ENCODE data around the gene FOXA2.

DNA sequence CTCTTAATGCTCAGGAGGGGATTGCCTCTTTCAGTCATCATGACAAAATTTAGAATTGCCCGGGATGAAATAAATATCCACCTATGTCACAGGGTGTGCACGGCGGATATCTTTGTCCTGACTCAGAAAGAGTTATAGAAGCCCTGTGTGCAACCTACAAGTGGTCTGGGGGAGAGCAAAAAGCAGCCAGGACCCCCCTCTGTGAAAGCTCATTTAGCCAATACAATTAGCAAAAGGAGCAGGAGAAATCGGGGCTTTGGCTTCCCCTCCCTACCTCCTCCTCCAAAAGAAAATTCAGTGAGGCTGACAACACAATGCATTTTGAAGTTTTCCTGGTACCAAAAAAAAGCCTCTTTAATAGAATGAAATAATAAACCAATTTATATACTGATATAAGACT lies 21.8 kb downstream of the FOXA2 start:
- TF ChIP-seq, protein P1, sequence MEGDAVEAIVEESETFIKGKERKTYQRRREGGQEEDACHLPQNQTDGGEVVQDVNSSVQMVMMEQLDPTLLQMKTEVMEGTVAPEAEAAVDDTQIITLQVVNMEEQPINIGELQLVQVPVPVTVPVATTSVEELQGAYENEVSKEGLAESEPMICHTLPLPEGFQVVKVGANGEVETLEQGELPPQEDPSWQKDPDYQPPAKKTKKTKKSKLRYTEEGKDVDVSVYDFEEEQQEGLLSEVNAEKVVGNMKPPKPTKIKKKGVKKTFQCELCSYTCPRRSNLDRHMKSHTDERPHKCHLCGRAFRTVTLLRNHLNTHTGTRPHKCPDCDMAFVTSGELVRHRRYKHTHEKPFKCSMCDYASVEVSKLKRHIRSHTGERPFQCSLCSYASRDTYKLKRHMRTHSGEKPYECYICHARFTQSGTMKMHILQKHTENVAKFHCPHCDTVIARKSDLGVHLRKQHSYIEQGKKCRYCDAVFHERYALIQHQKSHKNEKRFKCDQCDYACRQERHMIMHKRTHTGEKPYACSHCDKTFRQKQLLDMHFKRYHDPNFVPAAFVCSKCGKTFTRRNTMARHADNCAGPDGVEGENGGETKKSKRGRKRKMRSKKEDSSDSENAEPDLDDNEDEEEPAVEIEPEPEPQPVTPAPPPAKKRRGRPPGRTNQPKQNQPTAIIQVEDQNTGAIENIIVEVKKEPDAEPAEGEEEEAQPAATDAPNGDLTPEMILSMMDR (conservative IDR thresholded peaks at IDR 0.05; ENCODE audit: low read depth, low read length) = no peak
- no peak for TF ChIP-seq EZH2phosphoT487 (IDR thresholded peaks at IDR 0.05; ENCODE audit: borderline replicate concordance, low read length)
- no peak for TF ChIP-seq EZH2 (IDR thresholded peaks at IDR 0.05; ENCODE audit: low read length, unreplicated experiment)

All from PC-3 (cell line).